ENCODE results near the gene MSTN.

The MSTN gene

GRCh38 chr2:190082118-190082517 is 19.6 kb upstream of the MSTN start:
- TF ChIP-seq MYC (IDR thresholded peaks at IDR 0.05; ENCODE audit: low read depth, low read length) (no peak), POLR2A (IDR thresholded peaks at IDR 0.05; ENCODE audit: extremely low read depth, insufficient read length) (no peak), CTCF (IDR thresholded peaks at IDR 0.05; ENCODE audit: low read depth, low read length) (no peak), MAX (IDR thresholded peaks at IDR 0.05; ENCODE audit: low read depth, low read length) (no peak)
- DNase-seq (ENCODE audit: low read depth): no peak
- H3K4me3 ChIP-seq (ENCODE audit: low read depth, low read length): no peak overlapping the region

GRCh38 chr2:190080527-190081049 is 18.1 kb upstream of the MSTN start:
- H3K4me3 ChIP-seq (ENCODE audit: low read depth, low read length): no peak overlapping the region
- DNase-seq (ENCODE audit: low read depth): no peak
- TF ChIP-seq CTCF (IDR thresholded peaks at IDR 0.05; ENCODE audit: low read depth, low read length): no peak
- TF ChIP-seq POLR2A (IDR thresholded peaks at IDR 0.05; ENCODE audit: extremely low read depth, insufficient read length): no peak
- TF ChIP-seq MAX (IDR thresholded peaks at IDR 0.05; ENCODE audit: low read depth, low read length): no peak
- no peak for TF ChIP-seq MYC (IDR thresholded peaks at IDR 0.05; ENCODE audit: low read depth, low read length)

- H3K4me3 ChIP-seq (ENCODE audit: low read depth, low read length): no peak overlapping the region
- no peak for DNase-seq (ENCODE audit: low read depth)
- TF ChIP-seq MAX (IDR thresholded peaks at IDR 0.05; ENCODE audit: low read depth, low read length) (no peak), CTCF (IDR thresholded peaks at IDR 0.05; ENCODE audit: low read depth, low read length) (no peak), POLR2A (IDR thresholded peaks at IDR 0.05; ENCODE audit: extremely low read depth, insufficient read length) (no peak)
Measured at GRCh38 chr2:190079160-190079559, 16.6 kb upstream of the MSTN start.

GRCh38 chr2:190075623-190076022 is 13.1 kb upstream of the MSTN start:
- no peak for DNase-seq (ENCODE audit: low read depth)
- TF ChIP-seq MYC (IDR thresholded peaks at IDR 0.05; ENCODE audit: low read depth, low read length) (no peak), MAX (IDR thresholded peaks at IDR 0.05; ENCODE audit: low read depth, low read length) (no peak), POLR2A (IDR thresholded peaks at IDR 0.05; ENCODE audit: extremely low read depth, insufficient read length) (no peak), CTCF (IDR thresholded peaks at IDR 0.05; ENCODE audit: low read depth, low read length) (no peak)
- no peak overlapping the region for H3K4me3 ChIP-seq (ENCODE audit: low read depth, low read length)

- peak; percentile 66 for DNase-seq (ENCODE audit: low read depth)
- TF ChIP-seq MAX (IDR thresholded peaks at IDR 0.05; ENCODE audit: low read depth, low read length) (no peak), CTCF (IDR thresholded peaks at IDR 0.05; ENCODE audit: low read depth, low read length) (peak; percentile 55), POLR2A (IDR thresholded peaks at IDR 0.05; ENCODE audit: extremely low read depth, insufficient read length) (no peak)
- no peak overlapping the region for H3K4me3 ChIP-seq (ENCODE audit: low read depth, low read length)
Measured at GRCh38 chr2:190069936-190070696, 7.6 kb upstream of the MSTN start.
